PC-9 (cell line): Measurements from ENCODE around the gene KIF6.

ENCODE experiments used
- EZH2 ChIP-seq: fragments of 200-600 bp; sonication (generic); IDR thresholded peaks from 2 replicates; pipeline ENCODE4 v1.8.0; 2017; ENCODE audit warnings: antibody characterized with exemption, low read depth
- TF ChIP-seq, protein P1 (sequence below): fragments of 200-600 bp; sonication (generic); conservative IDR thresholded peaks from 2 replicates; pipeline ENCODE4 v1.6.1; 2017; ENCODE audit warnings: mixed run types, antibody characterized with exemption, mild to moderate bottlenecking, moderate library complexity

DNA sequence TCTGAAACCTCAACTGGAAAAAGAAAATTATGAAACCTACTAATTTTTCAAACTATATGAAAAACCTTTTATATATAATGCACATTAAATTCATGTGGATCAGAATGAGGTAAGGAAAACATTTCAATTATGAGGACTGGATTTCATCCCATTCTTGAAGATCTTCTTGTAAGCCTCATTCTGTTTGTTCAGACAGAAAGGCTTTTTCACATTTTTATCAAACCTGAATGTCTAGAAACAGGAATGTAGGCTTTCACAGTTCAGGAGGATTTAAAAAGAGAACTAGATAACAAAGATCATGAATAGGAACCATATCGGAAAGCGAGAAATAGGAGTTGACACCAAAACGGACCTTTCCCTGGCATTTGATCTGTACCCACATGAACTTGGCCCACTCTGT is 210.2 kb downstream of the KIF6 start:
- TF ChIP-seq, protein P1, sequence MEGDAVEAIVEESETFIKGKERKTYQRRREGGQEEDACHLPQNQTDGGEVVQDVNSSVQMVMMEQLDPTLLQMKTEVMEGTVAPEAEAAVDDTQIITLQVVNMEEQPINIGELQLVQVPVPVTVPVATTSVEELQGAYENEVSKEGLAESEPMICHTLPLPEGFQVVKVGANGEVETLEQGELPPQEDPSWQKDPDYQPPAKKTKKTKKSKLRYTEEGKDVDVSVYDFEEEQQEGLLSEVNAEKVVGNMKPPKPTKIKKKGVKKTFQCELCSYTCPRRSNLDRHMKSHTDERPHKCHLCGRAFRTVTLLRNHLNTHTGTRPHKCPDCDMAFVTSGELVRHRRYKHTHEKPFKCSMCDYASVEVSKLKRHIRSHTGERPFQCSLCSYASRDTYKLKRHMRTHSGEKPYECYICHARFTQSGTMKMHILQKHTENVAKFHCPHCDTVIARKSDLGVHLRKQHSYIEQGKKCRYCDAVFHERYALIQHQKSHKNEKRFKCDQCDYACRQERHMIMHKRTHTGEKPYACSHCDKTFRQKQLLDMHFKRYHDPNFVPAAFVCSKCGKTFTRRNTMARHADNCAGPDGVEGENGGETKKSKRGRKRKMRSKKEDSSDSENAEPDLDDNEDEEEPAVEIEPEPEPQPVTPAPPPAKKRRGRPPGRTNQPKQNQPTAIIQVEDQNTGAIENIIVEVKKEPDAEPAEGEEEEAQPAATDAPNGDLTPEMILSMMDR: no peak
- no peak for TF ChIP-seq EZH2
